Activated T-cell treated with anti-CD3 and anti-CD28 coated beads for 4 hours (primary cell): ENCODE data around the gene SYNGR1.
"Not testable (repeated sequence)": the region's sequence is repeated elsewhere in the genome, so short reads cannot be mapped to it uniquely, and the experiment has no call there.

ENCODE experiments used
- DNase-seq: peaks from one replicate; pipeline ENCODE4 v3.0.0-alpha.2; 2020

The SYNGR1 gene

GRCh38 chr22:39352306-39352891, 2.6 kb downstream of the SYNGR1 start:
- no peak for DNase-seq

GRCh38 chr22:39353346-39353745, 3.6 kb downstream of the SYNGR1 start:
- DNase-seq: no peak

GRCh38 chr22:39355080-39355479, 5.3 kb downstream of the SYNGR1 start:
- DNase-seq: no peak

GRCh38 chr22:39355805-39356204, 6.0 kb downstream of the SYNGR1 start:
- DNase-seq: not testable (repeated sequence)

GRCh38 chr22:39356464-39356863, 6.7 kb downstream of the SYNGR1 start:
- DNase-seq: no peak

GRCh38 chr22:39357110-39358108, 7.6 kb downstream of the SYNGR1 start:
- not testable (repeated sequence) for DNase-seq

GRCh38 chr22:39358197-39358596, 8.4 kb downstream of the SYNGR1 start:
- DNase-seq: not testable (repeated sequence)

GRCh38 chr22:39359659-39360195, 9.9 kb downstream of the SYNGR1 start:
- DNase-seq: no peak

GRCh38 chr22:39360242-39360641, 10.5 kb downstream of the SYNGR1 start:
- no peak for DNase-seq

- DNase-seq: no peak
Measured at GRCh38 chr22:39360674-39361413, 11.1 kb downstream of the SYNGR1 start.

GRCh38 chr22:39361496-39361895, 11.7 kb downstream of the SYNGR1 start:
- no peak for DNase-seq

GRCh38 chr22:39362271-39362670, 12.5 kb downstream of the SYNGR1 start:
- DNase-seq: no peak

- DNase-seq: no peak
Measured at GRCh38 chr22:39362932-39363331, 13.1 kb downstream of the SYNGR1 start.

- no peak for DNase-seq
Measured at GRCh38 chr22:39363751-39364515, 14.1 kb downstream of the SYNGR1 start.

GRCh38 chr22:39364714-39365491, 15.1 kb downstream of the SYNGR1 start:
- DNase-seq: no peak

GRCh38 chr22:39365492-39365780, 15.6 kb downstream of the SYNGR1 start:
- no peak for DNase-seq

GRCh38 chr22:39367035-39367434, 17.2 kb downstream of the SYNGR1 start:
- DNase-seq: no peak

GRCh38 chr22:39368461-39368911, 18.7 kb downstream of the SYNGR1 start:
- DNase-seq: no peak

GRCh38 chr22:39369186-39369585, 19.4 kb downstream of the SYNGR1 start:
- DNase-seq: no peak

- no peak for DNase-seq
Measured at GRCh38 chr22:39369586-39369985, 19.8 kb downstream of the SYNGR1 start.

GRCh38 chr22:39371732-39372131, 21.9 kb downstream of the SYNGR1 start:
- DNase-seq: no peak

- DNase-seq: no peak
Measured at GRCh38 chr22:39374191-39374590, 24.4 kb downstream of the SYNGR1 start.
